Calu3 (cell line): ENCODE results near the gene BSPH1. TPM values are rescaled to one million over a fixed set of nuclear protein-coding genes. Genes with fewer than 3 reads are reported as not detected.

Experiments used
- BruUV-seq: library from RNA; stranded (reverse); fragments of 400-500 nt; replicated peaks from 2 replicates; lab custom pipeline; 2021; lab: Mats Ljungman, UMichigan
- CTCF ChIA-PET: fragments of 300-600 bp; sonication (Branson Sonifier 250); formaldehyde crosslinking; loops from one replicate; lab custom pipeline; 2022; ENCODE audit warnings: antibody characterized with exemption; lab: Charles Lee
- DNase-seq: peaks from one replicate; pipeline ENCODE4 v3.0.0; 2022
- H3K27ac Mint-ChIP-seq: one replicate; pipeline ENCODE4 v1.8.0; 2022; ENCODE audit warnings: mixed read lengths; ENCODE audit not compliant: unreplicated experiment
- H3K27me3 Mint-ChIP-seq: one replicate; pipeline ENCODE4 v1.8.0; 2022; ENCODE audit warnings: mixed read lengths; ENCODE audit not compliant: unreplicated experiment
- H3K36me3 Mint-ChIP-seq: one replicate; pipeline ENCODE4 v1.8.0; 2022; ENCODE audit warnings: mild to moderate bottlenecking, moderate library complexity, mixed read lengths; ENCODE audit not compliant: insufficient read depth, unreplicated experiment
- H3K4me1 Mint-ChIP-seq: one replicate; pipeline ENCODE4 v1.8.0; 2022; ENCODE audit warnings: mild to moderate bottlenecking, low read depth, mixed read lengths; ENCODE audit not compliant: unreplicated experiment
- H3K4me3 Mint-ChIP-seq: one replicate; pipeline ENCODE4 v1.8.0; 2022; ENCODE audit warnings: mild to moderate bottlenecking, low read depth, moderate library complexity, mixed read lengths; ENCODE audit not compliant: unreplicated experiment
- H3K9me3 Mint-ChIP-seq: one replicate; pipeline ENCODE4 v1.8.0; 2022; ENCODE audit warnings: low read depth, mixed read lengths; ENCODE audit not compliant: unreplicated experiment
- CTCF ChIP-seq: fragments of 200-600 bp; IDR thresholded peaks from one replicate; pipeline ENCODE4 v1.8.0; 2022; ENCODE audit warnings: antibody characterized with exemption; ENCODE audit not compliant: unreplicated experiment
- intact Hi-C: fragments of 100-400 bp; cut with micrococcal nuclease; formaldehyde crosslinking; loops from one replicate; pipeline ENCODE4 v1.10.0; 2022; ENCODE audit not compliant: unreplicated experiment
- total RNA-seq: library from RNA; stranded (reverse); gene quantifications from 2 replicates; pipeline ENCODE4 v1.2.3, GENCODE V29; 2022

The BSPH1 gene
- total RNA-seq, 1 experiment from 2014 or later, result not detected

GRCh38 chr19:48000846-48001245 is 8.9 kb upstream of the BSPH1 start:
- no TSS peak for BruUV-seq
- DNase-seq, result no peak
- Mint-ChIP-seq H3K4me1 (no peaks in the 10 kb centered on the region), H3K36me3 (no peaks in the 10 kb centered on the region), H3K27ac (no peak overlapping the region), H3K9me3 (peaks cover 5% of the 10 kb centered on the region), H3K27me3 (peaks cover 45% of the 10 kb centered on the region), H3K4me3 (no peak overlapping the region)
- CTCF ChIA-PET, result no interaction called here
- intact Hi-C loops, result no loop called here
- TF ChIP-seq CTCF, result no peak

- peaks cover 5% of the 10 kb centered on the region for H3K9me3 Mint-ChIP-seq
Measured at GRCh38 chr19:47998800-47999199, 6.8 kb upstream of the BSPH1 start.

DNA sequence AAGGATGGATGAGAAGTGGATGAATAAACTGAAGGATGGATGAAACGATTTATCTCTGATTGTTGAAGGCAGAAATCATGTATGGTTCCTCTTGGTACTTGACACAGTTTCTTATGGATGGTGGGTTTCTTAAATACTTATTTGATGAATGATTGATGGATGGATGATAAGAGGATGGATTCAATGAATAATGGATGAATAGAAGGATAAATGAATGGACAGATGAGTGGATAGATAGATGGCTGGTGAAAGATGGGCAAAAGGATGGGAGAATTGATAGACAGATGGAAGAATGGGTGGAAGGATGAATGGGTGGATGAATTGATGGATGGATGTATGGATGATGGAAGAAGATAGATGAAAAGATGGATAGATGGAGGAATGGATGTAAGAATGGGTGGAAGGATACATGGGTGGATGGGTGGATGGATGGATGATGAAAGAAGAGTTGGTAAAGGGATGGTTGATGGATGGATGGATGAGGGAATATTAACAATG is 4.3 kb upstream of the BSPH1 start:
- H3K36me3 Mint-ChIP-seq, result no peaks in the 10 kb centered on the region
- no peak for TF ChIP-seq CTCF
- no peaks in the 10 kb centered on the region for H3K4me1 Mint-ChIP-seq
- DNase-seq, result no peak
- intact Hi-C loops, result no loop called here
- peaks cover 45% of the 10 kb centered on the region for H3K27me3 Mint-ChIP-seq
- H3K4me3 Mint-ChIP-seq, result no peak overlapping the region
- no peak overlapping the region for H3K27ac Mint-ChIP-seq
- CTCF ChIA-PET, result no interaction called here
- no TSS peak for BruUV-seq
- H3K9me3 Mint-ChIP-seq, result peaks cover 5% of the 10 kb centered on the region

More at GRCh38 chr19:47998800-47999199, 6.8 kb upstream of the BSPH1 start:
- peaks cover 46% of the 10 kb centered on the region for H3K27me3 Mint-ChIP-seq
- intact Hi-C loops, result no loop called here
- no peaks in the 10 kb centered on the region for H3K4me1 Mint-ChIP-seq
- CTCF ChIA-PET, result no interaction called here
- H3K4me3 Mint-ChIP-seq, result no peak overlapping the region
- BruUV-seq, result no TSS peak
- no peaks in the 10 kb centered on the region for H3K36me3 Mint-ChIP-seq
- H3K27ac Mint-ChIP-seq, result no peak overlapping the region
- DNase-seq, result no peak
- TF ChIP-seq CTCF, result no peak

- no TSS peak for BruUV-seq
- no peak within 1 kb of the TSS for H3K27ac Mint-ChIP-seq
- intact Hi-C loops, result no loop called here
- peaks cover 64% of the 10 kb centered on the region for H3K27me3 Mint-ChIP-seq
- no peaks in the 10 kb centered on the region for H3K36me3 Mint-ChIP-seq
- DNase-seq, result no peak
- no peak for TF ChIP-seq CTCF
- peaks cover 5% of the 10 kb centered on the region for H3K9me3 Mint-ChIP-seq
- no peak within 1 kb of the TSS for H3K4me3 Mint-ChIP-seq
- CTCF ChIA-PET, result interaction anchor here (0.6 kb wide), 1 partner anchor 979 kb away, joined by 3 read pairs; no protein-coding TSS in a partner anchor
- H3K4me1 Mint-ChIP-seq, result no peaks in the 10 kb centered on the region
Measured at GRCh38 chr19:47994209-47994802, 2.3 kb upstream of the BSPH1 start, which contains the start of gene ELSPBP1. Gene ELSPBP1, plus strand, starts transcription at chr19:47994632. Its CDS starts 14,036 bp downstream, at chr19:48008668.
